Measurements from ENCODE around the gene YWHAG. TPM values are rescaled to one million over a fixed set of nuclear protein-coding genes. Genes with fewer than 3 reads are reported as not detected.

Gene YWHAG
- total and polyA plus RNA-seq, 2 of the 13 experiments (the other 11 are each of a cell fraction or from before 2014, with no cell fraction given), result 36.9 to 67.5 TPM

DNA sequence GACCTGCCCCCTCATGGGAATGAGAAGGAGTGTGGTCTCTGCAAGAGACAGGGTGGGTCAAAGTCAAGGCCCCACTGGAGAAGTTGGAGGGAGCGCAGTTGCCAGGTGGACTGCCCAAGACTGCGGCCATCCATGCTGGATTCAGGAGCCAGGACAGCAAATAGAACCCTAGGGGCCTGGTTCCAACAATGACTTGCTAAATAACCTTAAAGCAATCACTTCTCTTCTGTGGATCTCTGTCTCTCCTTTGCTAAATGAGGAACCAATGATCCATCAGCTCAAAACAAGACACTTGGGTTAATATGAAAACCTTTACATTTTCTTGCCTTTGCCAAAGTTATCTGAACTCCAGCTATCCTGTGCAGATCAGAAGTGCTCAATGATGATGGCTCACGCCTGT is 12.6 kb upstream of the YWHAG start:
- Histone ChIP-seq H3K4me1 (ENCODE audit: insufficient read depth, low read length) (peaks cover 20% of the 10 kb centered on the region), H3K27me3 (ENCODE audit: control insufficient read depth in 1 of 2, insufficient read depth in 2 of 2, low read length in 2 of 2) (peaks cover 2 to 4% of the 10 kb centered on the region in 2 experiments; a peak in 1 of 5 replicates), H4K20me1 (ENCODE audit: insufficient read depth, low read length) (no peaks in the 10 kb centered on the region), H3K4me3 (replicated peaks in 1 of 3; ENCODE audit: insufficient read depth in 1 of 3, low read depth in 2 of 3, low read length in 3 of 3) (no peak overlapping the region), H3K36me3 (replicated peaks in 1 of 2; ENCODE audit: control insufficient read depth in 1 of 2, insufficient read depth in 2 of 2, low read length in 2 of 2) (no peaks in the 10 kb centered on the region), H3K9ac (ENCODE audit: insufficient read depth, low read depth, low read length) (no peak overlapping the region), H3K9me3 (ENCODE audit: low read length) (no peaks in the 10 kb centered on the region), H3K79me2 (ENCODE audit: insufficient read depth, low read length) (no peaks in the 10 kb centered on the region), H2AFZ (ENCODE audit: low read length) (no peak overlapping the region), H3K4me2 (ENCODE audit: low read depth, low read length) (no peak overlapping the region), H3K27ac (ENCODE audit: extremely low read length, insufficient read depth, low read length) (no peak overlapping the region)
- BruUV-seq (replicated peaks), result no TSS peak
- ChIA-PET CTCF (ENCODE audit: low intra/inter-chr PET ratio, low total read pairs) (no interaction called here), POLR2A (no interaction called here)
- in situ Hi-C loops (cut with HindIII; ENCODE audit: extremely low pct_ligation_motif_present, low pct_unique_long_range_greater_than_20kb) (no loop called here), intact Hi-C loops (cut with micrococcal nuclease; ENCODE audit: unreplicated experiment) (no loop called here)
- TF ChIP-seq NFE2L2 (IDR thresholded peaks at IDR 0.05; ENCODE audit: low read length), result peak; percentile 38; the same call in 1 of the 2 replicates
- TF ChIP-seq, protein P1, sequence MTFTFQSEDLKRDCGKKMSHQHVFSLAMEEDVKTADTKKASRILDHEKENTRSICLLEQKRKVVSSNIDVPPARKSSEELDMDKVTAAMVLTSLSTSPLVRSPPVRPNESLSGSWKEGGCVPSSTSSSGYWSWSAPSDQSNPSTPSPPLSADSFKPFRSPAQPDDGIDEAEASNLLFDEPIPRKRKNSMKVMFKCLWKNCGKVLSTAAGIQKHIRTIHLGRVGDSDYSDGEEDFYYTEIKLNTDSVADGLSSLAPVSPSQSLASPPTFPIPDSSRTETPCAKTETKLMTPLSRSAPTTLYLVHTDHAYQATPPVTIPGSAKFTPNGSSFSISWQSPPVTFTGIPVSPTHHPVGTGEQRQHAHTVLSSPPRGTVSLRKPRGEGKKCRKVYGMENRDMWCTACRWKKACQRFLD (CRISPR knock-in tag; IDR thresholded peaks at IDR 0.05; ENCODE audit: borderline replicate concordance), result no peak
- DNase-seq (ENCODE audit: low spot score) (no peak), FAIRE-seq (no peak), ATAC-seq (no peak)
- WGBS (ENCODE audit: low lambda C conversion rate), result 96% methylated on average over 3 of the region's 3 CpGs

DNA sequence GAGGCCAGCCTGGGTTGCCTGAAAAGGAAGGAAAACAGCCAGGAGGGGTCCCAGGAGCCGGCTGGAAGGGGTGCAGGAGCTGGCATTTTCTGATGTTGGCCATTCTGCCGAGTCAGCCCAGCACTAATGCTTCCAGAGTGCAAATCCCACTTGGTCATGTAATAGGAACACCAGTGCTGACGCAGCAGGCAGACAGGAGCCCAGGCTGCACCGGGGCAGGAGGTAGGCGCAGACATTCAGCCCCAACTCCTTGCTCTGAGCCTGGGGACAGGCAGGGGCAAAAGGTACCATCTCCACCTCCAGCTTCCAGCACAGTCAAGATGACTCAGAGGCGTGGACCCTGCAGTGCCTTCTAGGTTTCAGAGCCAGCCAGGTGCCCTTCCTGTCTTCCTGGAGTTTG is 10.2 kb upstream of the YWHAG start:
- Histone ChIP-seq H3K9ac (ENCODE audit: insufficient read depth, low read depth, low read length) (no peak overlapping the region), H4K20me1 (ENCODE audit: insufficient read depth, low read length) (no peaks in the 10 kb centered on the region), H3K4me2 (ENCODE audit: low read depth, low read length) (peak overlapping the region; percentile 48), H3K4me3 (replicated peaks in 1 of 3; ENCODE audit: insufficient read depth in 1 of 3, low read depth in 2 of 3, low read length in 3 of 3) (no peak overlapping the region), H2AFZ (ENCODE audit: low read length) (no peak overlapping the region), H3K27ac (ENCODE audit: extremely low read length, insufficient read depth, low read length) (no peak overlapping the region), H3K4me1 (ENCODE audit: insufficient read depth, low read length) (peaks cover 26% of the 10 kb centered on the region), H3K9me3 (ENCODE audit: low read length) (no peaks in the 10 kb centered on the region), H3K79me2 (ENCODE audit: insufficient read depth, low read length) (no peaks in the 10 kb centered on the region), H3K36me3 (replicated peaks in 1 of 2; ENCODE audit: control insufficient read depth in 1 of 2, insufficient read depth in 2 of 2, low read length in 2 of 2) (no peaks in the 10 kb centered on the region), H3K27me3 (ENCODE audit: control insufficient read depth in 1 of 2, insufficient read depth in 2 of 2, low read length in 2 of 2) (0 out of 5 replicates have a peak, but pooled peaks cover 0 to 4% of the 10 kb centered on the region in 2 experiments)
- FAIRE-seq (no peak), DNase-seq (ENCODE audit: low spot score) (no peak), ATAC-seq (peak; percentile 55)
- intact Hi-C loops (cut with micrococcal nuclease; ENCODE audit: unreplicated experiment), result no loop called here
- TF ChIP-seq FOSL2 (CRISPR knock-in tag; IDR thresholded peaks at IDR 0.05) (0 out of 2 replicates have a peak, but pooled peaks have one; percentile 8), ZNF570 (CRISPR knock-in tag; IDR thresholded peaks at IDR 0.05; ENCODE audit: borderline replicate concordance) (no peak), MAFF (IDR thresholded peaks at IDR 0.05; ENCODE audit: low read depth, low read length) (peak; percentile 68), MAFK (conservative IDR thresholded peaks at IDR 0.05 in 1 of 2, IDR thresholded peaks at IDR 0.05 in 1 of 2; ENCODE audit: low read length in 2 of 2) (peak; percentile 60 to 68; a peak in 3 of 4 replicates)
- TF ChIP-seq, protein P2, sequence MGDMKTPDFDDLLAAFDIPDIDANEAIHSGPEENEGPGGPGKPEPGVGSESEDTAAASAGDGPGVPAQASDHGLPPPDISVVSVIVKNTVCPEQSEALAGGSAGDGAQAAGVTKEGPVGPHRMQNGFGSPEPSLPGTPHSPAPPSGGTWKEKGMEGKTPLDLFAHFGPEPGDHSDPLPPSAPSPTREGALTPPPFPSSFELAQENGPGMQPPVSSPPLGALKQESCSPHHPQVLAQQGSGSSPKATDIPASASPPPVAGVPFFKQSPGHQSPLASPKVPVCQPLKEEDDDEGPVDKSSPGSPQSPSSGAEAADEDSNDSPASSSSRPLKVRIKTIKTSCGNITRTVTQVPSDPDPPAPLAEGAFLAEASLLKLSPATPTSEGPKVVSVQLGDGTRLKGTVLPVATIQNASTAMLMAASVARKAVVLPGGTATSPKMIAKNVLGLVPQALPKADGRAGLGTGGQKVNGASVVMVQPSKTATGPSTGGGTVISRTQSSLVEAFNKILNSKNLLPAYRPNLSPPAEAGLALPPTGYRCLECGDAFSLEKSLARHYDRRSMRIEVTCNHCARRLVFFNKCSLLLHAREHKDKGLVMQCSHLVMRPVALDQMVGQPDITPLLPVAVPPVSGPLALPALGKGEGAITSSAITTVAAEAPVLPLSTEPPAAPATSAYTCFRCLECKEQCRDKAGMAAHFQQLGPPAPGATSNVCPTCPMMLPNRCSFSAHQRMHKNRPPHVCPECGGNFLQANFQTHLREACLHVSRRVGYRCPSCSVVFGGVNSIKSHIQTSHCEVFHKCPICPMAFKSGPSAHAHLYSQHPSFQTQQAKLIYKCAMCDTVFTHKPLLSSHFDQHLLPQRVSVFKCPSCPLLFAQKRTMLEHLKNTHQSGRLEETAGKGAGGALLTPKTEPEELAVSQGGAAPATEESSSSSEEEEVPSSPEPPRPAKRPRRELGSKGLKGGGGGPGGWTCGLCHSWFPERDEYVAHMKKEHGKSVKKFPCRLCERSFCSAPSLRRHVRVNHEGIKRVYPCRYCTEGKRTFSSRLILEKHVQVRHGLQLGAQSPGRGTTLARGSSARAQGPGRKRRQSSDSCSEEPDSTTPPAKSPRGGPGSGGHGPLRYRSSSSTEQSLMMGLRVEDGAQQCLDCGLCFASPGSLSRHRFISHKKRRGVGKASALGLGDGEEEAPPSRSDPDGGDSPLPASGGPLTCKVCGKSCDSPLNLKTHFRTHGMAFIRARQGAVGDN (CRISPR knock-in tag; IDR thresholded peaks at IDR 0.05), result 0 out of 2 replicates have a peak, but pooled peaks have one; percentile 18
- CTCF ChIA-PET (ENCODE audit: low intra/inter-chr PET ratio, low total read pairs), result no interaction called here
- WGBS (ENCODE audit: low lambda C conversion rate), result 20% methylated on average over 6 of the region's 6 CpGs
- POLR2A ChIA-PET, result interaction anchor here (1.0 kb wide), 1 partner anchor 10 kb away, joined by 3 read pairs; the partner anchor contains the start of gene YWHAG
- no TSS peak for BruUV-seq (replicated peaks)
- in situ Hi-C loops (cut with HindIII; ENCODE audit: extremely low pct_ligation_motif_present, low pct_unique_long_range_greater_than_20kb), result no loop called here
